K562 (cell line): Measurements from ENCODE around the gene OBSCN. TPM values are rescaled to one million over a fixed set of nuclear protein-coding genes. Genes with fewer than 3 reads are reported as not detected.
A peak's percentile ranks its signal among the peaks of the same experiment; 100 is the strongest.

ENCODE experiments used
- BHLHE40 ChIP-seq: IDR thresholded peaks from 2 replicates; pipeline ENCODE4 v1.6.1; 2011; ENCODE audit warnings: low read length, improper control_type of control experiment
- CBX1 ChIP-seq: sonication (generic); IDR thresholded peaks from 2 replicates; pipeline ENCODE4 v1.6.1; 2016; ENCODE audit warnings: antibody characterized with exemption, low read depth, mild to moderate bottlenecking
- DACH1 ChIP-seq: fragments of 450-650 bp; IDR thresholded peaks from 2 replicates; pipeline ENCODE4 v1.6.1; 2018; ENCODE audit not compliant: partially characterized antibody
- ELF2 ChIP-seq: fragments of 250-450 bp; sonication (Bioruptor Pico); IDR thresholded peaks from 2 replicates; pipeline ENCODE4 v1.5.0; 2021; ENCODE audit warnings: mild to moderate bottlenecking
- FOXK1 ChIP-seq: sonication (generic); formaldehyde crosslinking; IDR thresholded peaks from 2 replicates; pipeline ENCODE4 v1.8.0; 2022; ENCODE audit warnings: missing genetic modification reagents, mild to moderate bottlenecking, borderline replicate concordance
- HEY1 ChIP-seq: fragments of 250-450 bp; sonication (Bioruptor Pico); IDR thresholded peaks from 2 replicates; pipeline ENCODE4 v1.5.0; 2020; ENCODE audit warnings: mild to moderate bottlenecking, moderate library complexity, borderline replicate concordance
- KDM5B ChIP-seq: fragments of 200-600 bp; sonication (generic); IDR thresholded peaks from 2 replicates; pipeline ENCODE4 v1.6.1; 2012; ENCODE audit warnings: low read depth, mild to moderate bottlenecking, moderate library complexity, low read length, control low read depth, inconsistent platforms; ENCODE audit not compliant: insufficient replicate concordance
- MYBL2 ChIP-seq, 2 experiments: fragments of 450-650 bp in 1 of 2; sonication (generic) in 1 of 2; formaldehyde crosslinking in 1 of 2; IDR thresholded peaks; 2 replicates each; pipeline versions ENCODE4 v1.6.1 to v1.8.1; 2017 to 2022; ENCODE audit warnings: borderline replicate concordance in 1 of 2, inconsistent platforms in 1 of 2, low read depth in 1 of 2, mild to moderate bottlenecking in 1 of 2, missing genetic modification reagents in 1 of 2, moderate library complexity in 1 of 2
- NCOA6 ChIP-seq: fragments of 450-650 bp; IDR thresholded peaks from 2 replicates; pipeline ENCODE4 v1.6.1; 2017; ENCODE audit warnings: mild to moderate bottlenecking
- NR3C1 ChIP-seq: sonication (generic); formaldehyde crosslinking; IDR thresholded peaks from 2 replicates; pipeline ENCODE4 v1.8.1; 2022; ENCODE audit warnings: missing genetic modification reagents
- SMARCE1 ChIP-seq: fragments of 450-650 bp; IDR thresholded peaks from 2 replicates; pipeline ENCODE4 v1.7.1; 2016; ENCODE audit warnings: mild to moderate bottlenecking
- YY1 ChIP-seq, 3 experiments: IDR thresholded peaks; 2 replicates each; pipeline ENCODE4 v1.6.1; 2011; ENCODE audit warnings: low read length in 2 of 3, mild to moderate bottlenecking in 2 of 3, moderate library complexity in 2 of 3, borderline replicate concordance in 1 of 3, control low read depth in 1 of 3, low read depth in 1 of 3; ENCODE audit not compliant: insufficient read depth in 3 of 3, insufficient replicate concordance in 2 of 3, control insufficient read depth in 1 of 3, insufficient read length in 1 of 3; ENCODE audit errors: extremely low read depth in 1 of 3
- ZBTB1 ChIP-seq: sonication (generic); formaldehyde crosslinking; IDR thresholded peaks from 2 replicates; pipeline ENCODE4 v1.8.1; 2023; ENCODE audit warnings: missing genetic modification reagents, low read depth, mild to moderate bottlenecking, borderline replicate concordance
- ZNF316 ChIP-seq: fragments of 450-650 bp; IDR thresholded peaks from 2 replicates; pipeline ENCODE4 v1.6.1; 2016
- polyA plus RNA-seq, 8 experiments: library from polyadenylated mRNA; depleted of rRNA in 4 of 8; stranded (reverse) in 5 of 8; unstranded in 3 of 8; fragments of >200 nt; fragmentation: Nextera tagmentation in 2 of 8; fragmentation: Illumina TruSeq in 1 of 8; extraction: Ambion mirVana in 2 of 8; extraction: Trizol in 1 of 8; gene quantifications; 2 replicates each; pipeline versions ENCODE4 v1.2.1 to v1.2.3, GENCODE V29; 2011 to 2014; ENCODE audit warnings: inconsistent platforms in 1 of 8, missing spikeins in 1 of 8
- total RNA-seq, 7 experiments: library from RNA; depleted of rRNA in 6 of 7; stranded (reverse); fragments of >200 nt in 6 of 7; fragmentation: Illumina TruSeq in 2 of 7; extraction: Trizol in 2 of 7; gene quantifications; 2 replicates each; pipeline versions ENCODE4 v1.2.1 to v1.2.3, GENCODE V29; 2011 to 2021; ENCODE audit warnings: low replicate concordance in 1 of 7
- TF ChIP-seq, protein P1 (sequence below): sonication (generic); formaldehyde crosslinking; IDR thresholded peaks from 2 replicates; pipeline ENCODE4 v1.8.0; 2022; ENCODE audit warnings: mild to moderate bottlenecking, missing genetic modification reagents
- TF ChIP-seq, protein P2 (sequence below): fragments of 150-350 bp; conservative IDR thresholded peaks from 2 replicates; pipeline ENCODE4 v1.6.1; 2014; ENCODE audit warnings: low read length
- TF ChIP-seq, protein P3 (sequence below): sonication (generic); formaldehyde crosslinking; IDR thresholded peaks from 2 replicates; pipeline ENCODE4 v1.8.1; 2023; ENCODE audit warnings: mild to moderate bottlenecking, missing genetic modification reagents
- TF ChIP-seq, protein P4 (sequence below): fragments of 250-450 bp; sonication (Bioruptor Pico); IDR thresholded peaks from 2 replicates; pipeline ENCODE4 v1.4.0; 2020; ENCODE audit warnings: mild to moderate bottlenecking, moderate library complexity, borderline replicate concordance

The OBSCN gene
- total and polyA plus RNA-seq, 9 of the 15 experiments (the other 6 are each of a cell fraction or from before 2014, with no cell fraction given), result 0.18 to 19.7 (median 3.6) TPM

DNA sequence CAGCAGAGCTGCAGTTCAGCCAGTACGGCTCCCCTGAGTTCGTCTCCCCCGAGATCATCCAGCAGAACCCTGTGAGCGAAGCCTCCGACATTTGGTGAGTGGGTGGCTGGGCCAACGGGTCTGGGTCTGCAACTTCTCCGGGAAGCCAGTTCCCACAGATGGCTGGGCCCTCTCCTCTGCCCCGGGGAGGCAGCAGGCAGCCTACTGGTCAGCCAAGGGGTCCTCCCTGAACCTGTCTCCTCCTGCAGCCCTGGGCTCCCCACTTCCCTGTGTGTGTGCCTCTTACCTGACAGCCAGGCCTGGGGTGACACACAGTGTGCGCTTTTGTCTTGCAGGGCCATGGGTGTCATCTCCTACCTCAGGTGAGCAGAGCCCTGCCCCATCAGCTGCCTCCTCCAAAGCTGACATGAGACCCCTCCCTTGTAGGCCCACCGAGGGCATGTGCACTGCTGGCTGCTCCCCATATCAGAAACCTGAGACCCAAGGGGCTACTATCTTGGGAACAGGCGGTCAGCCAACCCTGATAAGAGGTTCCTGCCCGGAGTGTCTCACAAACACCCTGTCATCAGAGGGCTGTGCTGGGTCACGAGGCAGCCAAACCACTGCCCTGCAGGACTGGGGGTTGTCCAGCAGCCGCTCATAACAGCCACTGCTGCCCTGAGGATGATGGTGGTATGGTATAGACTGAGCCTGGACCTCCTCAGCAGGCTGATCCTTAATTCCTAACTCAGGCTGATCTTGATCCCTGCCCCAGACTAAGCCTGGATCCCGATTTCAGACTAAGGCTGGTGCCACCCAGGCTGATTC, 161.2 kb downstream of the OBSCN start (continued):
- TF ChIP-seq YY1 (IDR thresholded peaks at IDR 0.05; ENCODE audit: borderline replicate concordance in 1 of 3, control insufficient read depth in 1 of 3, extremely low read depth in 1 of 3, insufficient read depth in 3 of 3, insufficient read length in 1 of 3, insufficient replicate concordance in 2 of 3, low read depth in 1 of 3, low read length in 2 of 3) (no peak), BHLHE40 (peak; percentile 97), FOXK1 (CRISPR knock-in tag) (peak; percentile 44; the same call in 1 of the 2 replicates), KDM5B (peak; percentile 37), MYBL2 (IDR thresholded peaks at IDR 0.05; ENCODE audit: low read depth) (no peak), MYBL2 (CRISPR knock-in tag; IDR thresholded peaks at IDR 0.05; ENCODE audit: borderline replicate concordance) (no peak), ZBTB1 (CRISPR knock-in tag) (peak; percentile 50; the same call in 1 of the 2 replicates), NR3C1 (CRISPR knock-in tag) (no peak), SMARCE1 (peak; percentile 95), CBX1 (peak; percentile 73; the same call in 1 of the 2 replicates), NCOA6 (no peak), DACH1 (peak; percentile 76), ELF2 (no peak), HEY1 (CRISPR knock-in tag) (peak; percentile 26; the same call in 1 of the 2 replicates), ZNF316 (0 out of 2 replicates have a peak, but pooled peaks have one; percentile 25)
- TF ChIP-seq, protein P1, sequence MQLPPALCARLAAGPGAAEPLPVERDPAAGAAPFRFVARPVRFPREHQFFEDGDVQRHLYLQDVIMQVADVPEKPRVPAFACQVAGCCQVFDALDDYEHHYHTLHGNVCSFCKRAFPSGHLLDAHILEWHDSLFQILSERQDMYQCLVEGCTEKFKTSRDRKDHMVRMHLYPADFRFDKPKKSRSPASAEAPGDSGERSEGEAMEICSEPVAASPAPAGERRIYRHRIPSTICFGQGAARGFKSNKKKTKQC (CRISPR knock-in tag), result 0 out of 2 replicates have a peak, but pooled peaks have one; percentile 14
- TF ChIP-seq, protein P2, sequence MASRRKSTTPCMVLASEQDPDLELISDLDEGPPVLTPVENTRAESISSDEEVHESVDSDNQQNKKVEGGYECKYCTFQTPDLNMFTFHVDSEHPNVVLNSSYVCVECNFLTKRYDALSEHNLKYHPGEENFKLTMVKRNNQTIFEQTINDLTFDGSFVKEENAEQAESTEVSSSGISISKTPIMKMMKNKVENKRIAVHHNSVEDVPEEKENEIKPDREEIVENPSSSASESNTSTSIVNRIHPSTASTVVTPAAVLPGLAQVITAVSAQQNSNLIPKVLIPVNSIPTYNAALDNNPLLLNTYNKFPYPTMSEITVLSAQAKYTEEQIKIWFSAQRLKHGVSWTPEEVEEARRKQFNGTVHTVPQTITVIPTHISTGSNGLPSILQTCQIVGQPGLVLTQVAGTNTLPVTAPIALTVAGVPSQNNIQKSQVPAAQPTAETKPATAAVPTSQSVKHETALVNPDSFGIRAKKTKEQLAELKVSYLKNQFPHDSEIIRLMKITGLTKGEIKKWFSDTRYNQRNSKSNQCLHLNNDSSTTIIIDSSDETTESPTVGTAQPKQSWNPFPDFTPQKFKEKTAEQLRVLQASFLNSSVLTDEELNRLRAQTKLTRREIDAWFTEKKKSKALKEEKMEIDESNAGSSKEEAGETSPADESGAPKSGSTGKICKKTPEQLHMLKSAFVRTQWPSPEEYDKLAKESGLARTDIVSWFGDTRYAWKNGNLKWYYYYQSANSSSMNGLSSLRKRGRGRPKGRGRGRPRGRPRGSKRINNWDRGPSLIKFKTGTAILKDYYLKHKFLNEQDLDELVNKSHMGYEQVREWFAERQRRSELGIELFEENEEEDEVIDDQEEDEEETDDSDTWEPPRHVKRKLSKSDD, result no peak
- TF ChIP-seq, protein P3, sequence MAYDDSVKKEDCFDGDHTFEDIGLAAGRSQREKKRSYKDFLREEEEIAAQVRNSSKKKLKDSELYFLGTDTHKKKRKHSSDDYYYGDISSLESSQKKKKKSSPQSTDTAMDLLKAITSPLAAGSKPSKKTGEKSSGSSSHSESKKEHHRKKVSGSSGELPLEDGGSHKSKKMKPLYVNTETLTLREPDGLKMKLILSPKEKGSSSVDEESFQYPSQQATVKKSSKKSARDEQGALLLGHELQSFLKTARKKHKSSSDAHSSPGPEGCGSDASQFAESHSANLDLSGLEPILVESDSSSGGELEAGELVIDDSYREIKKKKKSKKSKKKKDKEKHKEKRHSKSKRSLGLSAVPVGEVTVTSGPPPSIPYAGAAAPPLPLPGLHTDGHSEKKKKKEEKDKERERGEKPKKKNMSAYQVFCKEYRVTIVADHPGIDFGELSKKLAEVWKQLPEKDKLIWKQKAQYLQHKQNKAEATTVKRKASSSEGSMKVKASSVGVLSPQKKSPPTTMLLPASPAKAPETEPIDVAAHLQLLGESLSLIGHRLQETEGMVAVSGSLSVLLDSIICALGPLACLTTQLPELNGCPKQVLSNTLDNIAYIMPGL, result no peak
- TF ChIP-seq, protein P4, sequence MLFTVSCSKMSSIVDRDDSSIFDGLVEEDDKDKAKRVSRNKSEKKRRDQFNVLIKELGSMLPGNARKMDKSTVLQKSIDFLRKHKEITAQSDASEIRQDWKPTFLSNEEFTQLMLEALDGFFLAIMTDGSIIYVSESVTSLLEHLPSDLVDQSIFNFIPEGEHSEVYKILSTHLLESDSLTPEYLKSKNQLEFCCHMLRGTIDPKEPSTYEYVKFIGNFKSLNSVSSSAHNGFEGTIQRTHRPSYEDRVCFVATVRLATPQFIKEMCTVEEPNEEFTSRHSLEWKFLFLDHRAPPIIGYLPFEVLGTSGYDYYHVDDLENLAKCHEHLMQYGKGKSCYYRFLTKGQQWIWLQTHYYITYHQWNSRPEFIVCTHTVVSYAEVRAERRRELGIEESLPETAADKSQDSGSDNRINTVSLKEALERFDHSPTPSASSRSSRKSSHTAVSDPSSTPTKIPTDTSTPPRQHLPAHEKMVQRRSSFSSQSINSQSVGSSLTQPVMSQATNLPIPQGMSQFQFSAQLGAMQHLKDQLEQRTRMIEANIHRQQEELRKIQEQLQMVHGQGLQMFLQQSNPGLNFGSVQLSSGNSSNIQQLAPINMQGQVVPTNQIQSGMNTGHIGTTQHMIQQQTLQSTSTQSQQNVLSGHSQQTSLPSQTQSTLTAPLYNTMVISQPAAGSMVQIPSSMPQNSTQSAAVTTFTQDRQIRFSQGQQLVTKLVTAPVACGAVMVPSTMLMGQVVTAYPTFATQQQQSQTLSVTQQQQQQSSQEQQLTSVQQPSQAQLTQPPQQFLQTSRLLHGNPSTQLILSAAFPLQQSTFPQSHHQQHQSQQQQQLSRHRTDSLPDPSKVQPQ (CRISPR knock-in tag), result peak; percentile 87; the same call in 1 of the 2 replicates
